CD8-positive, alpha-beta memory T cell (primary cell): ENCODE results near the gene GRID2. TPM values are rescaled to one million over a fixed set of nuclear protein-coding genes. Genes with fewer than 3 reads are reported as not detected.

Experiments used
- CTCF ChIA-PET: fragments of 350-600 bp; sonication (Branson Sonifier 250); formaldehyde crosslinking; loops from one replicate; lab custom pipeline; 2021; ENCODE audit warnings: antibody characterized with exemption; lab: Charles Lee
- POLR2A ChIA-PET: fragments of 350-600 bp; sonication (Branson Sonifier 250); formaldehyde crosslinking; loops from one replicate; lab custom pipeline; 2021; ENCODE audit warnings: antibody characterized with exemption; lab: Charles Lee
- DNase-seq, 5 donors: peaks; one replicate each; pipeline versions ENCODE4 v3.0.0 to v3.0.0-alpha.2; 2020 to 2022; ENCODE audit warnings: mixed read lengths in 1 of 5
- H3K27ac ChIP-seq: one replicate; pipeline ENCODE4 v1.7.0; 2013; ENCODE audit warnings: low read depth, mild to moderate bottlenecking, low read length, moderate library complexity
- H3K27me3 ChIP-seq: 2 replicates; pipeline ENCODE4 v1.7.0; 2013; ENCODE audit warnings: low read length, mild to moderate bottlenecking; ENCODE audit not compliant: insufficient read depth, poor library complexity, severe bottlenecking
- H3K36me3 ChIP-seq: 2 replicates; pipeline ENCODE4 v1.7.0; 2013; ENCODE audit warnings: mild to moderate bottlenecking, low read length, moderate library complexity; ENCODE audit not compliant: insufficient read depth
- H3K4me1 ChIP-seq: 2 replicates; pipeline ENCODE4 v1.7.0; 2013; ENCODE audit warnings: mild to moderate bottlenecking, low read length, moderate library complexity; ENCODE audit not compliant: insufficient read depth
- H3K4me3 ChIP-seq: 2 replicates; pipeline ENCODE4 v1.7.0; 2013; ENCODE audit warnings: mild to moderate bottlenecking, low read length
- H3K9me3 ChIP-seq: 2 replicates; pipeline ENCODE4 v1.7.0; 2013; ENCODE audit warnings: mild to moderate bottlenecking, low read length
- H3K27ac Mint-ChIP-seq, 8 donors: one replicate each; pipeline ENCODE4 v1.8.0; 2020 to 2021; ENCODE audit warnings: mixed read lengths in 8 of 8, mild to moderate bottlenecking in 6 of 8, inconsistent platforms in 3 of 8, moderate library complexity in 3 of 8
- H3K27me3 Mint-ChIP-seq, 2 donors: one replicate each; pipeline ENCODE4 v1.8.0; 2020 to 2021; ENCODE audit warnings: mixed read lengths in 2 of 2, mild to moderate bottlenecking in 1 of 2, moderate library complexity in 1 of 2
- H3K36me3 Mint-ChIP-seq, 3 donors: one replicate each; pipeline ENCODE4 v1.8.0; 2020 to 2021; ENCODE audit warnings: mixed read lengths in 3 of 3, inconsistent platforms in 1 of 3, mild to moderate bottlenecking in 1 of 3
- H3K4me1 Mint-ChIP-seq, 3 donors: one replicate each; pipeline ENCODE4 v1.8.0; 2020 to 2021; ENCODE audit warnings: mixed read lengths in 3 of 3, inconsistent platforms in 1 of 3, mild to moderate bottlenecking in 1 of 3
- H3K4me3 Mint-ChIP-seq, 7 donors: one replicate each; pipeline ENCODE4 v1.8.0; 2020 to 2021; ENCODE audit warnings: mixed read lengths in 7 of 7, mild to moderate bottlenecking in 6 of 7, moderate library complexity in 4 of 7, inconsistent platforms in 2 of 7
- H3K9me3 Mint-ChIP-seq, 5 donors: one replicate each; pipeline ENCODE4 v1.8.0; 2020 to 2022; ENCODE audit warnings: mixed read lengths in 5 of 5, mild to moderate bottlenecking in 3 of 5, moderate library complexity in 2 of 5, inconsistent platforms in 1 of 5
- polyA plus RNA-seq: library from polyadenylated mRNA; unstranded; fragments of 300-500 nt; fragmentation: Illumina TruSeq; gene quantifications from one replicate; pipeline ENCODE4 v1.2.3, GENCODE V29; 2021
- total RNA-seq, 2 experiments: library from RNA; stranded (reverse); gene quantifications; one replicate each; pipeline ENCODE4 v1.2.3, GENCODE V29; 2021

The GRID2 gene
- total and polyA plus RNA-seq, 3 experiments from 2014 or later, result not detected

- no peaks in the 10 kb centered on the region for H3K9me3 ChIP-seq
- no peaks in the 10 kb centered on the region for H3K27me3 Mint-ChIP-seq
- peaks cover 2 to 13% (median 4%) of the 10 kb centered on the region in 5 donors for H3K9me3 Mint-ChIP-seq
- H3K27me3 ChIP-seq, result no peaks in the 10 kb centered on the region
- CTCF ChIA-PET, result no interaction called here
- H3K27ac ChIP-seq, result no peak overlapping the region
- no peaks in the 10 kb centered on the region for H3K36me3 ChIP-seq
- H3K4me3 ChIP-seq, result no peak overlapping the region
- H3K4me1 Mint-ChIP-seq, result no peaks in the 10 kb centered on the region
- H3K4me3 Mint-ChIP-seq, result no peak overlapping the region
- no peak overlapping the region for H3K27ac Mint-ChIP-seq
- no peaks in the 10 kb centered on the region for H3K4me1 ChIP-seq
- DNase-seq, result no peak
- POLR2A ChIA-PET, result no interaction called here
- H3K36me3 Mint-ChIP-seq, result peaks cover 0 to 1% (median 0%) of the 10 kb centered on the region in 3 donors
Observed at GRCh38 chr4:92994727-92995126, 691.0 kb downstream of the GRID2 start.

DNA sequence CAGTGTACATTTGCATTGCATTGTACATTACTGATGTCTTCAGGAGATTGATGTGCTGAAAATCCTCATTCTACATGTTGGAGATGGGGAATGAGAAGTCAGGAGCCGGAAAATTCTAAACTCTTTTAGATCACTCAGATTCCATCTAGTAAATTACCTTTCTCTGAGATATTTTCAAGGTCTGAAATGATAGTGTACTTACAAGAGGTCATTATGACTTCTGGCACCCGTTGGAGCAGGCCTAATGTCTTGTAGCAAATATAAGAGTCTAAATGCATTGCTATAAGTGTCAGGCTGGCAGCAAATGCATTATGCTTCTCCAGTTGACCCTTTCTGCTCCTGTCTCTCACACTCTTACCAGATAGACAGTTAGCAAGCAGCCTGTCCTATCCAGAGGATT lies 692.8 kb downstream of the GRID2 start:
- H3K36me3 ChIP-seq, result no peaks in the 10 kb centered on the region
- H3K27ac ChIP-seq, result no peak overlapping the region
- Mint-ChIP-seq H3K27me3 (no peaks in the 10 kb centered on the region), H3K4me3 (no peak overlapping the region), H3K36me3 (peaks cover 0 to 1% (median 0%) of the 10 kb centered on the region in 3 donors), H3K4me1 (no peaks in the 10 kb centered on the region), H3K9me3 (peaks cover 0 to 10% (median 3%) of the 10 kb centered on the region in 5 donors), H3K27ac (no peak overlapping the region)
- no peaks in the 10 kb centered on the region for H3K27me3 ChIP-seq
- no peaks in the 10 kb centered on the region for H3K4me1 ChIP-seq
- CTCF ChIA-PET, result no interaction called here
- POLR2A ChIA-PET, result no interaction called here
- H3K4me3 ChIP-seq, result no peak overlapping the region
- DNase-seq, result no peak
- no peaks in the 10 kb centered on the region for H3K9me3 ChIP-seq

- H3K27me3 ChIP-seq, result no peaks in the 10 kb centered on the region
- CTCF ChIA-PET, result no interaction called here
- POLR2A ChIA-PET, result no interaction called here
- H3K27ac Mint-ChIP-seq, result no peak overlapping the region
- H3K36me3 ChIP-seq, result no peaks in the 10 kb centered on the region
- H3K27me3 Mint-ChIP-seq, result no peaks in the 10 kb centered on the region
- no peaks in the 10 kb centered on the region for H3K4me1 ChIP-seq
- no peaks in the 10 kb centered on the region for H3K4me1 Mint-ChIP-seq
- H3K9me3 Mint-ChIP-seq, result peaks cover 0 to 7% (median 2%) of the 10 kb centered on the region in 5 donors
- no peaks in the 10 kb centered on the region for H3K36me3 Mint-ChIP-seq
- H3K4me3 Mint-ChIP-seq, result no peak overlapping the region
- no peaks in the 10 kb centered on the region for H3K9me3 ChIP-seq
- no peak for DNase-seq
- H3K27ac ChIP-seq, result no peak overlapping the region
- H3K4me3 ChIP-seq, result no peak overlapping the region
Observed at GRCh38 chr4:93000910-93001309, 697.1 kb downstream of the GRID2 start.

- no peaks in the 10 kb centered on the region for H3K27me3 ChIP-seq
- H3K4me1 Mint-ChIP-seq, result no peaks in the 10 kb centered on the region
- no peaks in the 10 kb centered on the region for H3K36me3 Mint-ChIP-seq
- POLR2A ChIA-PET, result no interaction called here
- CTCF ChIA-PET, result no interaction called here
- H3K36me3 ChIP-seq, result no peaks in the 10 kb centered on the region
- H3K27me3 Mint-ChIP-seq, result no peaks in the 10 kb centered on the region
- no peak overlapping the region for H3K4me3 Mint-ChIP-seq
- H3K4me3 ChIP-seq, result no peak overlapping the region
- peaks cover 0 to 14% (median 1%) of the 10 kb centered on the region in 5 donors for H3K9me3 Mint-ChIP-seq
- no peak overlapping the region for H3K27ac ChIP-seq
- no peaks in the 10 kb centered on the region for H3K4me1 ChIP-seq
- H3K9me3 ChIP-seq, result no peaks in the 10 kb centered on the region
- no peak overlapping the region for H3K27ac Mint-ChIP-seq
- no peak for DNase-seq
Observed at GRCh38 chr4:93002240-93002639, 698.5 kb downstream of the GRID2 start.

DNA sequence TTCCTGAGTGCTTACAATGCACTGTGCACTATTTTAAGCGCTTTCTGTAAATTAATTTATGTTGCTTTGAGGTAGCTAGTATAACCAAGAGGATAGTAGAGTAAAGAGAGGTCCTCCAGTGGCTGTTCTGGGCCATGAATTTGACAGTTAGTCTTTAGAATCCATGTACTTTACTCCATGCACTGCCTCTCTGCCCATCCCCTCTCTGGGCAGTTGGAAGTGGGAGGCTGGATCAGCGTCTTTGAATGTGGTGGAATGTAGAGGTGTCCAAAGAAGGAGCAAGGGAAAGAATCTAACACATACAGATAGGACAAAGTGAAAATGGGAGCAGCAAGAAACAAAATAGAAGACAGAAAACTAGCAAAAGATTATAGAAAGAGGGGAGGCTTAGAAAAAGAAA lies 712.6 kb downstream of the GRID2 start:
- H3K4me1 Mint-ChIP-seq, result no peaks in the 10 kb centered on the region
- H3K27ac Mint-ChIP-seq, result no peak overlapping the region
- DNase-seq, result no peak
- Histone ChIP-seq H3K4me3 (no peak overlapping the region), H3K27me3 (no peaks in the 10 kb centered on the region), H3K4me1 (no peaks in the 10 kb centered on the region), H3K27ac (no peak overlapping the region), H3K9me3 (no peaks in the 10 kb centered on the region), H3K36me3 (no peaks in the 10 kb centered on the region)
- H3K27me3 Mint-ChIP-seq, result no peaks in the 10 kb centered on the region
- ChIA-PET POLR2A (no interaction called here), CTCF (no interaction called here)
- H3K4me3 Mint-ChIP-seq, result no peak overlapping the region
- H3K9me3 Mint-ChIP-seq, result peaks cover 0 to 16% (median 3%) of the 10 kb centered on the region in 5 donors
- no peaks in the 10 kb centered on the region for H3K36me3 Mint-ChIP-seq

- H3K27ac Mint-ChIP-seq, result no peak overlapping the region
- Histone ChIP-seq H3K4me3 (no peak overlapping the region), H3K27me3 (no peaks in the 10 kb centered on the region), H3K9me3 (no peaks in the 10 kb centered on the region), H3K4me1 (no peaks in the 10 kb centered on the region), H3K27ac (no peak overlapping the region), H3K36me3 (no peaks in the 10 kb centered on the region)
- no peak for DNase-seq
- CTCF ChIA-PET, result no interaction called here
- peaks cover 0 to 16% (median 3%) of the 10 kb centered on the region in 5 donors for H3K9me3 Mint-ChIP-seq
- no peaks in the 10 kb centered on the region for H3K36me3 Mint-ChIP-seq
- H3K4me1 Mint-ChIP-seq, result no peaks in the 10 kb centered on the region
- POLR2A ChIA-PET, result no interaction called here
- H3K4me3 Mint-ChIP-seq, result no peak overlapping the region
- no peaks in the 10 kb centered on the region for H3K27me3 Mint-ChIP-seq
Observed at GRCh38 chr4:93018243-93018642, 714.5 kb downstream of the GRID2 start.

GRCh38 chr4:93018806-93019205 lies 715.0 kb downstream of the GRID2 start:
- CTCF ChIA-PET, result no interaction called here
- Mint-ChIP-seq H3K9me3 (peaks cover 0 to 16% (median 3%) of the 10 kb centered on the region in 5 donors), H3K27ac (no peak overlapping the region), H3K4me3 (no peak overlapping the region), H3K27me3 (no peaks in the 10 kb centered on the region), H3K36me3 (no peaks in the 10 kb centered on the region), H3K4me1 (no peaks in the 10 kb centered on the region)
- Histone ChIP-seq H3K4me1 (no peaks in the 10 kb centered on the region), H3K9me3 (no peaks in the 10 kb centered on the region), H3K27ac (no peak overlapping the region), H3K4me3 (no peak overlapping the region), H3K36me3 (no peaks in the 10 kb centered on the region), H3K27me3 (no peaks in the 10 kb centered on the region)
- DNase-seq, result no peak
- POLR2A ChIA-PET, result no interaction called here

- Mint-ChIP-seq H3K27ac (no peak overlapping the region), H3K9me3 (peaks cover 2 to 19% (median 11%) of the 10 kb centered on the region in 5 donors), H3K36me3 (no peaks in the 10 kb centered on the region), H3K4me1 (no peaks in the 10 kb centered on the region), H3K27me3 (no peaks in the 10 kb centered on the region), H3K4me3 (no peak overlapping the region)
- DNase-seq, result no peak
- H3K9me3 ChIP-seq, result no peaks in the 10 kb centered on the region
- no peaks in the 10 kb centered on the region for H3K4me1 ChIP-seq
- no peak overlapping the region for H3K27ac ChIP-seq
- H3K36me3 ChIP-seq, result no peaks in the 10 kb centered on the region
- ChIA-PET POLR2A (no interaction called here), CTCF (no interaction called here)
- no peaks in the 10 kb centered on the region for H3K27me3 ChIP-seq
- no peak overlapping the region for H3K4me3 ChIP-seq
Observed at GRCh38 chr4:93029769-93030168, 726.0 kb downstream of the GRID2 start.

DNA sequence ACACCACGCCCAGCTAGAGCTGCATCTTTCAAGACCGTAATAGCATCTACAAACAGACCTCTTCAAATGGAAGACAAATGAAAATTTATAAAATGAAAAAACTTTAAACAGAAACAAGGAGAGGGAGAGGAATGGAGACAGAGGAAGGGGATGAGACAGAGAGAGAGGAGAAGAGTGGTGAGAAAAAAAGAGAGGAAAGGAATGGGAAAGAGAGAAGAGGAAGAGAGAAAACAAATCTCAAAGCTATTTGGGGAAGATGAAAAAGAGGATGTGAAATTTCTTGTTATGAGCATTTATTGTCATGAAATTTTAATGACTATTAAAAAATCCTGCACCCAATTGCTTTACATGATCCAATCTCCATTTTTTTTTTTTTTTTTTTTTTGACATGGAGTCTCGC lies 726.9 kb downstream of the GRID2 start:
- Histone ChIP-seq H3K36me3 (no peaks in the 10 kb centered on the region), H3K27ac (no peak overlapping the region), H3K27me3 (no peaks in the 10 kb centered on the region), H3K9me3 (no peaks in the 10 kb centered on the region), H3K4me3 (no peak overlapping the region), H3K4me1 (no peaks in the 10 kb centered on the region)
- POLR2A ChIA-PET, result no interaction called here
- H3K36me3 Mint-ChIP-seq, result no peaks in the 10 kb centered on the region
- no peaks in the 10 kb centered on the region for H3K27me3 Mint-ChIP-seq
- no peak for DNase-seq
- CTCF ChIA-PET, result no interaction called here
- no peak overlapping the region for H3K4me3 Mint-ChIP-seq
- H3K27ac Mint-ChIP-seq, result no peak overlapping the region
- no peaks in the 10 kb centered on the region for H3K4me1 Mint-ChIP-seq
- H3K9me3 Mint-ChIP-seq, result peaks cover 2 to 22% (median 11%) of the 10 kb centered on the region in 5 donors
